Adrenal gland (tissue), 5 donors: ENCODE results near the gene OAS3.

Experiments used
- POLR2A ChIP-seq, 2 donors: fragments of 450-650 bp; IDR thresholded peaks; one replicate each; pipeline ENCODE4 v1.6.1; 2017; ENCODE audit warnings: antibody characterized with exemption in 2 of 2, mild to moderate bottlenecking in 2 of 2, moderate library complexity in 1 of 2
- TF ChIP-seq, protein P1 (sequence below), 6 experiments: fragments of 450-650 bp in 4 of 6; fragments of 200-600 bp in 2 of 6; sonication (generic) in 1 of 6; IDR thresholded peaks; 1 replicate in 5 of 6; 2 replicates in 1 of 6; pipeline versions ENCODE4 v1.5.1 to v1.8.0; 2016 to 2021; ENCODE audit warnings: antibody characterized with exemption in 6 of 6, mild to moderate bottlenecking in 2 of 6, moderate library complexity in 1 of 6
- donor health status: DM: no; HTN: no; CAD: no.

DNA sequence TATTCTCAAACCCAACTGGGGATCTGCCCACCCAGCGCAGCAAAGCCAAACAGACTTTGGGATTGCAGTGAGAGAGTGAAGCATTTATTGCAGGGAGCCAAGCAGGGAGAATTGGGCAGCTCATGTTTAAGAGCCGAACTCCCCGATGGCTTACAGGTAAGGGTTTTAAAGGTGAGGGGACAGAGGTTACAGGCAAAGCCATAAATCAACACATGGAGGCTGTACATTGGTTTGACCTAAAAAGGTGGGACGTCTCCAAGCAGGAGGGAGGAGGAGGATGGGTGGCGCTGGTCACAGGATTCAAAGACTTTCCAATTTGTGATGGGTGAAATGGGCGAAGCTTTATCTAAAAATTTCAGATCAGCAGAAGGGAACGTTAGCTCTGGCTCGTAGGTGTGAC, 58.2 kb downstream of the OAS3 start:
- no peak for TF ChIP-seq POLR2A (IDR thresholded peaks at IDR 0.05)
- TF ChIP-seq, protein P1, sequence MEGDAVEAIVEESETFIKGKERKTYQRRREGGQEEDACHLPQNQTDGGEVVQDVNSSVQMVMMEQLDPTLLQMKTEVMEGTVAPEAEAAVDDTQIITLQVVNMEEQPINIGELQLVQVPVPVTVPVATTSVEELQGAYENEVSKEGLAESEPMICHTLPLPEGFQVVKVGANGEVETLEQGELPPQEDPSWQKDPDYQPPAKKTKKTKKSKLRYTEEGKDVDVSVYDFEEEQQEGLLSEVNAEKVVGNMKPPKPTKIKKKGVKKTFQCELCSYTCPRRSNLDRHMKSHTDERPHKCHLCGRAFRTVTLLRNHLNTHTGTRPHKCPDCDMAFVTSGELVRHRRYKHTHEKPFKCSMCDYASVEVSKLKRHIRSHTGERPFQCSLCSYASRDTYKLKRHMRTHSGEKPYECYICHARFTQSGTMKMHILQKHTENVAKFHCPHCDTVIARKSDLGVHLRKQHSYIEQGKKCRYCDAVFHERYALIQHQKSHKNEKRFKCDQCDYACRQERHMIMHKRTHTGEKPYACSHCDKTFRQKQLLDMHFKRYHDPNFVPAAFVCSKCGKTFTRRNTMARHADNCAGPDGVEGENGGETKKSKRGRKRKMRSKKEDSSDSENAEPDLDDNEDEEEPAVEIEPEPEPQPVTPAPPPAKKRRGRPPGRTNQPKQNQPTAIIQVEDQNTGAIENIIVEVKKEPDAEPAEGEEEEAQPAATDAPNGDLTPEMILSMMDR (IDR thresholded peaks at IDR 0.05) = no peak
